Right forelimb (tissue), 1 donor: ENCODE data around the gene CEBPB.
"Not testable (repeated sequence)": the region's sequence is repeated elsewhere in the genome, so short reads cannot be mapped to it uniquely, and the experiment has no call there.

ENCODE experiments used
- DNase-seq: peaks from one replicate; pipeline ENCODE4 v3.0.0-alpha.2; 2018

The CEBPB gene

GRCh38 chr20:50190251-50191064 is at the start of gene CEBPB:
Gene CEBPB (plus strand): TSS chr20:50190830. CDS start chr20:50191034, 204 bp downstream.
- peak; percentile 96 for DNase-seq

GRCh38 chr20:50141018-50141675 is 49.5 kb upstream of the CEBPB start:
- DNase-seq: no peak

- DNase-seq: no peak
These were observed 48.6 kb upstream of the CEBPB start for GRCh38 chr20:50141811-50142561.

GRCh38 chr20:50142812-50143211 is 47.8 kb upstream of the CEBPB start:
- no peak for DNase-seq

- no peak for DNase-seq
These were observed 46.3 kb upstream of the CEBPB start for GRCh38 chr20:50144362-50144761.

GRCh38 chr20:50145566-50145965 is 45.1 kb upstream of the CEBPB start:
- no peak for DNase-seq

GRCh38 chr20:50146214-50146613 is 44.4 kb upstream of the CEBPB start:
- no peak for DNase-seq

GRCh38 chr20:50146732-50147662 is 43.6 kb upstream of the CEBPB start:
- DNase-seq: no peak

GRCh38 chr20:50149481-50150254 is 41.0 kb upstream of the CEBPB start:
- DNase-seq: no peak

GRCh38 chr20:50151034-50151743 is 39.4 kb upstream of the CEBPB start:
- no peak for DNase-seq

GRCh38 chr20:50152394-50153152 is 38.1 kb upstream of the CEBPB start:
- no peak for DNase-seq

- no peak for DNase-seq
These were observed 37.5 kb upstream of the CEBPB start for GRCh38 chr20:50153153-50153499.

GRCh38 chr20:50153500-50154377 is 36.9 kb upstream of the CEBPB start, which contains the start of gene PEDS1:
Gene PEDS1 (minus strand): TSS chr20:50153723. CDS start chr20:50153637, 86 bp downstream.
- DNase-seq: peak; percentile 93

- DNase-seq: not testable (repeated sequence)
These were observed 29.1 kb upstream of the CEBPB start for GRCh38 chr20:50161494-50161893.

- DNase-seq: no peak
These were observed 26.9 kb upstream of the CEBPB start for GRCh38 chr20:50163570-50164317.

GRCh38 chr20:50165684-50166554 is 24.7 kb upstream of the CEBPB start:
- DNase-seq: peak; percentile 95

GRCh38 chr20:50169329-50169823 is 21.3 kb upstream of the CEBPB start:
- DNase-seq: peak; percentile 81
